Breast epithelium (tissue), 3 donors: ENCODE data around the gene TARBP1.

Source experiments
- POLR2A ChIP-seq: fragments of 450-650 bp; IDR thresholded peaks from one replicate; pipeline ENCODE4 v1.6.1; 2016; ENCODE audit warnings: antibody characterized with exemption, mild to moderate bottlenecking, moderate library complexity
- POLR2AphosphoS5 ChIP-seq, 3 donors: sonication (generic); formaldehyde crosslinking; IDR thresholded peaks; one replicate each; pipeline ENCODE4 v1.6.1; 2017; ENCODE audit warnings: antibody characterized with exemption in 3 of 3
- TF ChIP-seq, protein P1 (sequence below), 3 donors: fragments of 450-650 bp; IDR thresholded peaks; one replicate each; pipeline ENCODE4 v1.5.1; 2016 to 2017; ENCODE audit warnings: antibody characterized with exemption in 3 of 3, mild to moderate bottlenecking in 3 of 3, moderate library complexity in 3 of 3

DNA sequence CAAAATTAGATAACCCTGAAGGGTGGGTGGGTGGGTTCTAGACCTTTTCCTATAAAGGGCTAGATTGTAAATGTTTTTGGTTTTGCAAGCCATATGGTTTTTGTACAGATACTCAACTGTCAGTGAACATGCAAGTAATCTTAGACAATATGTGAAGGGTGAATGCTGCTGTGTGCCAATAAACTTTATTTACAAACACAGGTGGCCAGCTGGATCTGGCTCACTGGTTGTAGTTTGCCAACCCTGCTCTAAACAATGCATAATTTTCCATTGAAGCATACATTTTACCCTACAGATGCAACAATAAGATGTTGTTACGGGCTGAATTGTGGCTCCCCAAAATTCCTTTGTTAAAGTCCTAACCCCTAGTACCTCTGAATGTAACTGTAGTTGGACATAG lies 18.6 kb upstream of the TARBP1 start:
- TF ChIP-seq POLR2AphosphoS5 (IDR thresholded peaks at IDR 0.05), result no peak
- TF ChIP-seq, protein P1, sequence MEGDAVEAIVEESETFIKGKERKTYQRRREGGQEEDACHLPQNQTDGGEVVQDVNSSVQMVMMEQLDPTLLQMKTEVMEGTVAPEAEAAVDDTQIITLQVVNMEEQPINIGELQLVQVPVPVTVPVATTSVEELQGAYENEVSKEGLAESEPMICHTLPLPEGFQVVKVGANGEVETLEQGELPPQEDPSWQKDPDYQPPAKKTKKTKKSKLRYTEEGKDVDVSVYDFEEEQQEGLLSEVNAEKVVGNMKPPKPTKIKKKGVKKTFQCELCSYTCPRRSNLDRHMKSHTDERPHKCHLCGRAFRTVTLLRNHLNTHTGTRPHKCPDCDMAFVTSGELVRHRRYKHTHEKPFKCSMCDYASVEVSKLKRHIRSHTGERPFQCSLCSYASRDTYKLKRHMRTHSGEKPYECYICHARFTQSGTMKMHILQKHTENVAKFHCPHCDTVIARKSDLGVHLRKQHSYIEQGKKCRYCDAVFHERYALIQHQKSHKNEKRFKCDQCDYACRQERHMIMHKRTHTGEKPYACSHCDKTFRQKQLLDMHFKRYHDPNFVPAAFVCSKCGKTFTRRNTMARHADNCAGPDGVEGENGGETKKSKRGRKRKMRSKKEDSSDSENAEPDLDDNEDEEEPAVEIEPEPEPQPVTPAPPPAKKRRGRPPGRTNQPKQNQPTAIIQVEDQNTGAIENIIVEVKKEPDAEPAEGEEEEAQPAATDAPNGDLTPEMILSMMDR (IDR thresholded peaks at IDR 0.05), result no peak
- no peak for TF ChIP-seq POLR2A
